Pons (tissue), 1 donor: ENCODE measurements around the gene GYPC.
"Not testable (repeated sequence)": the region's sequence is repeated elsewhere in the genome, so short reads cannot be mapped to it uniquely, and the experiment has no call there.

Source experiments
- DNase-seq: peaks from one replicate; pipeline ENCODE4 v3.0.0-alpha.2; 2016; ENCODE audit warnings: low spot score

Gene GYPC

DNA sequence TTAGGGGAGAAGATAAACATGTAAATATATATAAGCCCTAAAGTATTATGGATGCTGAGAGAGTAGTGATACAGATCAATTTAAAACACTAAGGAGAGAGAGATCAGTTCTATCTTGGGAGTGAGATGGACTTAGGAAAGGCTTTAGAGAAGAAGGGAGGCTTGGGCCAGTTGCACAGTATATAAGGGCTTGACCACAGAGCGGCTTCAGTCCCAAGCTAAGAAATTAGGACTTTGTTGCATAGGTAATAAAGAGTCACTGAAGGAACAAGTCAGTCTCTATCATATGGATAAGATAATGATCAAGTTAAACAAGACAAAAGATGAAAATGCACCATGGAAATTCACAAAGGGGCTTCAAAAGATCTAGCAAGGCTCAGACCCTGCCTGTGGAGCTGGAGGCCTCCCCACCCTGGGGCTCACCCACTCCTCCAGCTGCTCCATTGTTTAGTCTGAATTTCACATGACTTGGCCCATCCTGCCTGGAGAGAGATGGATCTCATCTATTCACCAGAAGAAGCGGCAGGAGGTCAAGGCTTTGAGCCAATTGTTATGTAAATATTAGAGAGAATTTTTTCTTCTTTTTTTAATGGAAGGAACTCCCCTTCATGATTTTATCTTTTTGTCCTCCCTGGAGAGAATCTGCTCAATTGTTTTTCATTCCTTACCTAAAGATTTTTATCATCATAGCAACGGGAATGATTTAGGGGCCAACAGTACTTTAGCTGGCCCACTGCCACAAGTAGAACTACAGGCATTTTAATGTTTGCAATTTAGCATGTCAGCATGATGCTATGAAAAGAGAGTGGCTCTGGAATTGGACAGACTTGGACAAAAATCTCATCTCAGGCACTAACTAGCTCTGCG, 44.0 kb downstream of the GYPC start:
- DNase-seq, result no peak

DNA sequence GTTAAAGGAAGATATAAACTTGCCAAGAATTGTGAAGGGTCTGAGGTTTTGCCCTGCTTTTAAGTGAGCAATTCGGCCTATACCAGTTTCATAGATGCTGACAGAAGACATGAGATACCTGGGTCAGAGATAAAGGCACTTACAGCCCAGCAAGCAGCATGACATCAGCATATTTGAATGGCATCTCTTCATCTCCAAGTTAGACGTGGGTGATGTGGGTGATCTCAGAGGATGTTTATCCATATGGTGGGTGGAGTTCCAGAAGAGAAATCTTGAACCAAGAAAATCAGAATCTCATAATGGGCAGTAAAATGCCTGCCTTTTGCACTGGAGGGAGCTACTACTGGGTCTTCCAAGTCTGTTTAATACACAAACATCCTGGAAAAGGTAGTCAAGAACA, 44.7 kb downstream of the GYPC start:
- DNase-seq, result no peak

DNA sequence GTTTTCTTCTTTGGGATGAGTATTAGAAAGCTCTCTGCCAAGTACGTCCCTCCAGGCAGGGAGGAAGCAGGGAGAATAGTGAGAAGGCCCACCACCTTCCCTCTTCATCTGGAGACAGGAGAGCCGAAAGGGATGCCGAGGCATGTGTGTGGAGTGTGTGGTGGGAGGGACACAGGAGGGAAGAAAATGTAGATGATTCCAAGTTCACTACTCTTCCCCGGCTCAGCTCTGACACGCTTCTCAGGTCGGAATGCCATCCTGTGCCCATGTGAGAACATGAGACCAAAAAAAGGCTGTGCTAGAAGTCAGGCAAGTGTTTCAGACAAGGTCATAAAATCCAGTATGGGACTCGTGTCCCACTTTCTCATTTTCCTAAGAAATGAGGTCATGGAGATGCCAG, 47.4 kb downstream of the GYPC start:
- no peak for DNase-seq

DNA sequence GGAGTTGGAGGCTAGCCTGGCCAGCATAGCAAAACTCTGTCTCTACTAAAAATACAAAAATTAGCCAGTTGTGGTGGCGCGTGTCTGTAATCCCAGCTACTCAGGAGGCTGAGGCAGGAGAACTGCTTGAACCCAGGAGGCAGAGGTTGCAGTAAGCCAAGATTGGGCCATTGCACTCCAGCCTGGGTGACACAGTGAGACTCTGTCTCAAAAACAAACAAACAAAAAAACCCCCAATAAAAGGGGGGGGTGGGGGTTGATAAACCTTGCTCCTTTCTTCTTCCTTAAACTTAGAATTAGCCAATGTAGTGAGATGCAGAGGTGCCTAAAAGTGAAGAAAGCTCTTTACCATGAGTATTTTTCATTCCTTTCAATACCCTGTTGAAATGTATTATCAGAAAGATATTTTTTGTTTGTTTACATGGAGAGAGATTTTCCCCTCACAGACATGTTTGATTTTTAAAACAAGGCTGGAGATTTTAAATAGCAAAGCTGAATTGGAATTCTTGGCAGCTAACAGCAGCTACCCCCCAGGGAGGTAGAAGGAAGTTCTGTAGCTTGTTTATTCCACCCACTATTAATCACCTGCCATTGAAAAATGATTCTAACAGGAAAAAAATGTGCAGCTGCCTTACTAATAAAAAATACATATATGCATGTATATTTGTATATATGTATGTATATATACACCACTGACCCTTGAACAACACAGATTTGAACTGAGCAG, 48.6 kb downstream of the GYPC start:
- no peak for DNase-seq

DNA sequence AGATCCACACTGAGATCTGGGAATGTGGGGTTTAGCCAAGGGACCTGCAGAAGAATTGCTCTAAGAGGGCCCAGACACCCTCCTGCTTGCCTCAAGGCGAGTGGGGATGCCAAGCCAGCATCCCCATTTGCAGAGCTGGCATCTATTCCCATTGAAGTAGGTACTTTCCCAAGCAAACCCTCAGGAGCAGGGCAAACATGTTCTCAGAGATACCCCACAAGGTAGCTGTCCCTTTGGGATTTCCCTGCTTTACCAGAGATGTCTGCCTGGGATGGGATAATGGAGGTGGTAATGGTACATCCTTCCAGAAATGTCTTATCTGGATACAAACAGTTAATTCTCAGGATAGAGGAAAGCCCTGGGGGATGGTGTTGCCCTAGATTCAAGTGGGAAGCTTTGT, 51.2 kb downstream of the GYPC start:
- DNase-seq, result no peak

DNA sequence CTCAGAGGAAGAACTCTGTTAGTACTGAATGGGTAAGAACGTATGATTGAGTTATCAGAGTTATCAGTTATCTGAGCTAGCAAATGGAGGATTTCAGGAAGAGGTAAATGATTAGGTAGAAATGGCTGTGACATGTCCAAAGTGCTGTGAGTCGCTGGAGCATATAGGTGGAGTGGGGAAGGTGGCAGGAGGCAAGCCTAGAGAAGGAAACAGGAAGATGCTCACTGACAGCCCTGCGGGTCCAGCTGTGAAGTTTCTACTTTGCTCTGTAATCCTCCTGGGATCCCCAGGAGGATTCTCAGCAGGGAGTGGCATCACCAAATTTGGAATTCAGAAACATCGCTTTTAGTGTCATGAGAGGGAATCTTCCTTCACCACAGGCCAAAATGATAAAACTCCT, 52.0 kb downstream of the GYPC start:
- DNase-seq, result no peak

DNA sequence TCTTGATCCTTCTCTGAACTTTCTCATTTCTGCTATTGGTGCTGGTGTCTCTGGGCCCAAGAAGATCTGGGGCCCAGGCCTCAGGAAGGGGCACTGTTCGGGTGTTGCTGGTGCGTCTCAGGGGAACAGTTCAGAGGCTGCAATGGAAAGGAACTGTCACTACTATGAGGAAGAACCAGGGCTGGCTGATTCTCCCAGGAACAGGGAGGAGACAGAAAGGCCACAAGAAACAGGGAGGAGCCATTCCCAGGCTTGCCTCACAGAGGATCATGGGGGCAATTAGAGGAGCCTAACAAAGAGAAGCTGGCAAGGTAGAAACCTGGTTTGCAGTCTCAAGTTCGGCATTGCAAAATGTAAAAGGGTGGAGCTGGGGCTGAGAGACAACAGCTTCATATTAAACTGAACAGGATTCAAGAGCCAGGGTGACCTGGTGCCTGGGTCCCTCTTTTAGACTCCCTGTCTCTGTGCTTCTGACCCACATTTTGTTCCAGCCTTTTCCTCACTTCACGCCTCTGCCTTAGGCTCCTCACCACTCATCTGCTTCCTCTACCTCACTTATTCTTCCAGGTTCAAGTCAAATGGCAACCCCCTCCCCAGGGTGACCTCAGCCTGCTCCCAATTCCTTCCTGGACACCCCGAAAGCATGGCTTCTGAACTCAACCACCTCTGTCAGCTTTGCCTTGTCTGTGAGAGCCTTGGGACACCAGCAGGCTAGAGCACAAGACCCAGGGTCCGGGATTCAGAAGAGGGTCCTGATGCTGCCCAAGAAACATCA, 58.4 kb downstream of the GYPC start:
- peak; percentile 45 for DNase-seq

DNA sequence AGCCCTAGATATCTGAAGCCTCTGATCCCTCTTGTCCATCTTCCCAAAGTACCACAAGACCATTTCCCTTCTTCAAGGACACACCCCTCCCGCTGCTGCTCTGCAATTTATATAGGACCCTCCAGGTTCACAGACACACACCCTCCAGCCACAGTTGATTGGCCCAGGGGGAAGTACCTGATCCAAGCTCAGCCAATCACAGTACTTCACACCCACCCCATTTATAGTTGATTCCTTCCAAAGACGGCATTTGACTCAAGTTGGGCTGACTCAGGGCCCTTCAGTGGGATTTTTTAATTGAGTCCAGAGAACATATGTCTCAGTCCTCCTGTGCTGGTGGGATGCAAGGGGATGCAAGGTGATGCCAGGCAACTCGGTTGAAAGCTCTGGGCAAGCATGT, 59.2 kb downstream of the GYPC start:
- no peak for DNase-seq

DNA sequence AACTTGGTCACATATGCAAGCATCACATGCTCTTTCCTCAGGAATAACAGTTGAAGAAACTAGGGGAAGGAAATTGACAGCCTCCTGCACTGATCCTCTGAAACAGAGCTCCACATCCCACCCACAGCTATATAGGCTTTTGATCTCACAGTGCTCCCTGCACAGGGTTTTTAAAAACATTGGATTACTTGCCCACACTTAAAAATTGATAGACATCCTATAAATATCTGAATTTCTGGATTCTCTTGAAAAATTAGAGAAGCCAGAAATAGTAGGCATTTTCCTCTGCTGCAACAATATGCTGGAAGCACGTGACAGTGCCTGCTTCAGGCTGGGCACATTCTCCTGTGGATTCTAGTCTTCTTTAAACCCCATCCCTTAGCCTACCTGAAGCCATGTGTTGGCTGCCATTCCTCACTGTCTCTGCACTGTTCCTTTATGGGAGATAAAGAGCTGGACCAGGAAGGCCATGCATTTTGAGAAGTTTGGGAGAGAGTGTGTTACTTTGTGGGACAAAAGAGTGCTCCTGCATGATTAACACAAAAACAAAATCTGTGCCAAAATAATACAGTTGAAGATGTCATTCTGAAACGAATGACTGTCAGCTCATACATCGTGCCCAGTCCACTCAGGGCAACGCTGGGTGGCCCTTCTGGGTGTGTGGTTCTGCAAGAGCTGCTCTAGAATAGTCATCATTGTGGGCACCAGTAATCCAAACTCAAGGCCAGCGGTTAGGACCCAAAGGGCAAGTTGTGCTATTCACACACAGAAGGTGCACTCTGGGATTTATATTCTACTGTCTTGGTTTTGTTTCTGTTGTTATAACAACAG, 59.8 kb downstream of the GYPC start:
- DNase-seq, result no peak

DNA sequence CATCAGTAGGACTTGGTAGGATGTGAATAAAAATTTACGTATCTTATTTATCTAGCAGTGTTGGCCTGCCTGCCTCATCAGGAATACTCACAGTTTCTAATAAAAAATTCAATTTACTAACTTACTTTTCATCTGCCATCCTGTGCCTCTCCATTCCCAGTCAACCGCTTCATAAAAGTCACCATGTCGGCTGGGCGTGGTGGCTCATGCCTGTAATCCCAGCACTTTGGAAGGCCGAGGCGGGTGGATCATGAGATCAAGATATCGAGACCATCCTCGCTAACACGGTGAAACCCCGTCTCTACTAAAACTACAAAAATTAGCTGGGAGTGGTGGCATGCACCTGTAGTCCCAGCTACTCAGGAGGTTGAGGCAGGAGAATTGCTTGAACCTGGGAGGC, 61.3 kb downstream of the GYPC start:
- not testable (repeated sequence) for DNase-seq

DNA sequence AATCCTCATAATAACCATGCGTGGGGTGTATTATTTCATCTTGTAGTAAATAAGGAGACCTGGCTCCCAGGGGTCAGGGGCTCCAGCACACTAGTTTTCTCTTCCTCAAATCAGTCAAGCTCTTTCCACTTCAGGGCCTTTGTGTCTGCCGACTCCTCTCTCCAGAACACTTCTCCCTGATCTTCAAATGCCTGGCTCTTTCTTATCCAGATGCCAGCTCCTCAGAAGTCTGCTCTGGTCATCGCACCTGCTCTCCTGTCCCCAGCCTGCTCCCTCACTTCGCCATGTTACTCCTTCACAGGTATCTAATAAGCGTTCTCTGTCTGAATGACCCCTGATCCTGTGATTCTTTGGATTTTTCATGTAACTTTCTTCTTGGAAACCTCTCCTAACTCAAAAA, 62.0 kb downstream of the GYPC start:
- DNase-seq, result no peak

DNA sequence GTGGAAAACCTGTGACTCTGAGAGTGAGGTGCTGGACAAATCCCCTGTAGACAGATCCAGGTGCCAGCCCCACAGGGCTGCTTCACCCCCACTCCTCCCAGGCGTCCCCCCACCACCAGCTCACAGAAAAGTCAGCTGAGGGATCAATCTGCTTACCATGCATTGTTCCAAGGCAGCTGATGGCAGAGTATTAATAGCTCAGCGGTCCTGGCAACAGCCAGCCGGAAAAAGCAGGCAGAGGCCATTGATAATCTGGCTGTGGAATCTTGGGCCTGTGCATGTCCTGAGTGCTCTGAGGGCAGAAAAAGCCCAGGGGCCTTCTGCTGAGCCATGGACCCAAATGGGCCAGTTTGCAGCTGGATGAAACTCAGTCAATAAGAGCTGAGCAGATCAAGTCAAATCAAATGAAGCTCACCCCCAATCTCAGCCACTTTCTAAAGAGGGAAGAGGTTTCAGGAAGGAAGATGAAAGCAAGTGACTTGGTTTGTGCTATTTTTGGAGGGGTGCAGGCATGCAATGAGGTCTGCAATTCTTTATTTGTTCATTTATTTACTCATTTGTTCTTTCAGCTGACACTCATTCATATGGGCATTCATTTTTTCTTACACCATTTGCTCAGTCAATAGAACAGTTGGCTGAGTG, 63.4 kb downstream of the GYPC start:
- peak; percentile 73 for DNase-seq

DNA sequence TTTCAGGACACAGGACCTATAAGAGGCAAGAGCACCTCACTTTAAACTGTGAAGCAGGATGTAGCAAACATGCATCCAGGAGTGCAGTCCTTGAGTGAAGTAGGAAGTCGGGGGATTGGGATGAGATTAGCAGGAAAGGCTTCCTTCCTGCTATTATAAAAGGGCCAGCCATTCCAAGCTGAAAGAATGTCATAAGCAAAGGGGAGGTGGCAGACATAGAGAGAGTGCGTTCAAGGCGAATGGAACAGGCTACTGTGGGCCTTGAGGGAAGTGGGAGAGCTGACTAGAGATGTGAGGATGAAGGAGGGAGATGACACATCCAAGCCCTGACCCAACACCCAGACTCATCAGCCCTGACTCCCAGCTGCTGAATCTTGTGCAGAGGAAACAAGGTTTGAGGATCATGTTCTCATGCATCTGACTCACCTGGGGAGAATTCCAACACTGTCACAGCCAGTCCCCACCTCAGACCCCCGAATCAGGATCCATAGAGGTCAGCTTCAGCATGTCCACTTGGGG, 63.9 kb downstream of the GYPC start:
- DNase-seq, result no peak

DNA sequence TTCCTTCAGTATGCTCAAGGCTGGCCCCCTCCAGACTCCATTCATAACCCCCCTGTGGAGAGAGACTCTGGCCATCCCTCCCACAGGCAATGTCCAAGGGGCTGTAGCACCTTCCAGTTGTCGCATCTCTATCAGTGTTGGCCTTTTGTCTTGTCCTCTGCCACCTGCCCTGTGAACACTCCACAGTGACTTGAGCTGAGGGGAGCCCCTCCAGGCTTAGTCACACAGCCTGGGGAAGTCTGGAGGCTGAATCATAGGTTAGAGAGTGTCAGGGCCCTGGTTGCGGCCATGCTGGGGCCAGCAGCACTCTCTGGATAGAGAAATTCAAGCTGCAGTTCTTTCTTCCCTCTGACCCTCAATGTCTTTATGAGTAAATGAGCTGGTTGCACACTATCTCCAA, 64.7 kb downstream of the GYPC start:
- DNase-seq, result no peak

DNA sequence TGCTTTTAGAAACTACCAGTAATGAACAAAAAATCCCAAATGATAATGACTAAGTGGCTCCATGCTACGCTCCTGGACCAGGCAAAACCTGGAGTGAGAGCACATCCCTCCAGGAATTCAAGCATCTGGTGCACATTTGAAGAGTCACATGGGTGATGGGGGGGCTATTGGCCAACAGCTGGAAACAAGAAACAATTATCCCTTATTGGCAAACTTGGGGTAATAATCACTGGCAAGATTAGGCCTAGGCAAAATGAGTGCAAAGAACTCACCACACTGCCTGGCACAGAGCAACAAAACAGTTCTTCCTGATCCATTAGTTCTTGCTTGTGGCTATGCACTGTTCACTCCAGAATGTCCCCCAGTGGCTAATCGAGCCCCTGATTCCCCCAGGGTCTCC, 66.1 kb downstream of the GYPC start:
- no peak for DNase-seq

DNA sequence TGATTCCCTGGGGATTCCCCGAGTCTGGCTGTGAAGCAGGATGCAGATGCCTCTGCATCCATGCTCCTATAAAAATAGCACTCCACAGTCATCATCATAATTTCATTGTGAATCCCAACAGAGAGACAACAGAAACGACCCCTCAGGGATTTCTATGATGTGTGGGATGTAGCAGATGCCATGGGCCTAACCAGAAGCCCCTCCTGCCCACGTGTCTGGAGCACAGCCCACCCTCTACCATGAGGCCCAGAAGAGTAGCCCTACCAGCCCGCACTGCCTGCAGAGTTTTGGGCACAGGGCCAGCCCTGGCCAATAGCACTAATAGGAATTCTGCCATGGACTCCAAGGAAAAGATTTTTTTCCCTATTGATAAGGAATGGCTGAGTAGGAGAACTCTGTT, 66.6 kb downstream of the GYPC start:
- DNase-seq, result no peak

DNA sequence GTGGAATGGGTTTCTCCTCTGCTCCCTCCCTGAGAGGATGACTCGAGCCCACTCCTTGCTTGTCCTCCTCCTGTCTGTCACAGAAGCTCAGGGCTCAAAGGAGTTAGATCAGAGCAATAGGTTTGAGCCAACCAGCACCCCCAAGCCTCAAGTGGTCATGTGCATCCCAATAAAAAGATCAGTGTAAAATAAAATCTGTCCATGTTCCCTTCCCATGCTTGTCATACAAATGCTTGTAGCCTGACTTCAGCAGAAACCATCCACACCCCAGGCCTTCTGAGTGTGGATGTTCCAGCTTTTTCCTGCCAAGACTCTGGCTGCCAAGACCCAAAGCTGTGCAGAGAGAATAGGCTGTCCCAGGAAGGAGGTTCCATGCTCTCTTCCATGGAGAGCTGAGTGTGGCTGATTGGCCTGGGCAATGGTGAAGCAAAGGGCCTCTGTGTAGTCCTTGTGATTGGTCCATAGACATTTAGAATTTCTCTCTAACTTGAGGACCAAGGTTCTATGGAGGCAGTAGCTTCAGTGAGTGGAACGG, 67.4 kb downstream of the GYPC start:
- no peak for DNase-seq

DNA sequence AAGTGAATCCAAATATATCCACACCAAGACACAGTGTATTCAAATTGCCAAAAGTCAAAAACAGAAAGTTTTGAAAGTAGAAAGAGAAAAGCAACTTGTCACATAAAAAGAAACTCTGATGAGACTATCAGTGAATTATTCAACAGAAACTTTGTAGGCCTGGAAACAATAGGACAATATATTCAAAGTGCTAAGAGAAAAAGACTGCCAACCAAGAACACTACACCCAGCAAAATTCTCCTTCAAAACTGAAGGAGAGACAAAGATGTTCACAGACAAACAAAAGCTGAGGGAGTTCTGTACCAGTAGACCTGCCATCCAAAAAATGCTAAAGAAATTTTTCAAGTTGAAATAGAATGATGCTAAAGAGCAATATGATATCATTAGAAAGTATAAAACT, 69.6 kb downstream of the GYPC start:
- no peak for DNase-seq

DNA sequence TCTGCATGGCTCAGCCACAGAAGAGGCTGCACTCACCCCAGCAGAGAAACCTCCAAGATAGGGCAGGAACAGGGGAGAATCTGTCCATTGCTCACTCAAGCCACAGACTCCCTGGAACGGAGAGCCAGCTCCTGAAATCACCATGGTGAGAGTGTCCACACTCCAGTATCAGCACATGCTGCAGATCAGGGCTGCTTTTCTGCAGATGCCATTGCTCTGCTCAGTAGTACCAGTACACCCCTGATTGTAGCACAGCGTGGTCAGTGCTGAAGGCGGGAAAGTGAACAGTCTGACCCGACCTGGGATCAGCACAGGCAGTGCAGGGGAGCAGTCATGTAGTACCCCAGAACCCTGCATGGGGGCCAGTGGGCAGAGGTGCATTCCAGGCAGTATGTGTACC, 73.9 kb downstream of the GYPC start:
- DNase-seq, result no peak

DNA sequence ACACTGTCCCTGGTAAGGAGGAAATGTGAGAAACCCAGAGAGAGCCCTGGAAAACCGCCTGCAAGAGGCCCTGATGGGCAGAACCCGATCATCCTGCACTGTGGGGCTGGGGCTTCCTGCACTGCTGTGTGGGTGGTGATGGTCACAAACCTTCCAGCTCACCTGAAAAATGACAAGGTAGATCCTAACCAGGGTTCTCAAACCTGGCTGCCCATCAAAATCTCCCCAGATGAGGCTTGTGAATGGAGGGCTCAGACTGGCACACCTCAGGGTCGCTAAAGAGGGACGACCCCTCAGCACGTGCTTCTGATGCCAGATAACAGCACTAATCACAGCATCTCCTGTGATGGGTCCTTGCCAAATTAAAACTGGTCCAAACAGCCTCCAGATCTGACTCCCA, 74.7 kb downstream of the GYPC start:
- no peak for DNase-seq

DNA sequence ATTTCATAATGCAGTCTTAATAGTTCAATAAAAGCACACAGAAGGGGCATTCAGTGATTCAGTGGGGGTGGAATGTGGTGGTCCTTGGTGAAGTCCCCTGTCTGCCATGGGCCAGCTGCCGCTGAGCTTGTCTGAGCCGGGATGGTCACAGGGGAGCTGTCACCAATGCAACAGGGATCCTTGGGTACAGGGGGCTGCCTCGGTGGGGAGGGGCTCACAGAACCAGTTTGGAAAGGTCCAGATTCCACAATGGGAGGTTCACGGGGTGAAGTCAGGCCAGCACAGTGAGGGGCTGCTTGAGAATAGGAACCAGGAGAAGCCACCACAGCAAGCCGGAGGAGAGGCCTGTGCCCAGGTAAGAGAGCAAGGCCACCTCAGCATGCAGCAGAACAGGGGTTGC, 75.4 kb downstream of the GYPC start:
- no peak for DNase-seq
